Uterus (tissue), 4 donors: ENCODE measurements around the gene PTPRM. TPM values are rescaled to one million over a fixed set of nuclear protein-coding genes. Genes with fewer than 3 reads are reported as not detected.

ENCODE experiments used
- DNase-seq, 2 donors: peaks; one replicate each; pipeline ENCODE4 v3.0.0-alpha.2; 2019 to 2020
- H3K27ac ChIP-seq, 2 donors: fragments of 200-600 bp; sonication (generic); 1 replicate in 1 of 2; 2 replicates in 1 of 2; pipeline ENCODE4 v1.5.1; 2016 to 2018
- H3K27me3 ChIP-seq, 2 donors: fragments of 200-600 bp; sonication (generic); one replicate each; pipeline ENCODE4 v1.5.1; 2018 to 2019; ENCODE audit warnings: control low read depth in 1 of 2
- H3K36me3 ChIP-seq, 2 donors: fragments of 200-600 bp; sonication (generic); one replicate each; pipeline ENCODE4 v1.5.1; 2019; ENCODE audit warnings: control low read depth in 1 of 2
- H3K4me1 ChIP-seq, 2 donors: fragments of 200-600 bp; sonication (generic); one replicate each; pipeline ENCODE4 v1.5.1; 2018 to 2019; ENCODE audit warnings: control low read depth in 1 of 2
- H3K4me3 ChIP-seq, 2 donors: fragments of 200-600 bp; sonication (generic); 1 replicate in 1 of 2; 2 replicates in 1 of 2; pipeline ENCODE4 v1.5.1; 2018 to 2019; ENCODE audit warnings: mild to moderate bottlenecking in 1 of 2
- H3K9me3 ChIP-seq, 2 donors: fragments of 200-600 bp; sonication (generic); one replicate each; pipeline ENCODE4 v1.5.1; 2019; ENCODE audit warnings: control low read depth in 1 of 2
- CTCF ChIP-seq, 4 experiments: fragments of 200-600 bp in 2 of 4; fragments of 450-650 bp in 2 of 4; sonication (generic) in 2 of 4; IDR thresholded peaks; one replicate each; pipeline ENCODE4 v1.5.1; 2016 to 2019; ENCODE audit warnings: antibody characterized with exemption in 4 of 4, mild to moderate bottlenecking in 2 of 4, moderate library complexity in 1 of 4
- POLR2A ChIP-seq, 2 donors: fragments of 450-650 bp; IDR thresholded peaks; one replicate each; pipeline ENCODE4 v1.6.1; 2016; ENCODE audit warnings: antibody characterized with exemption in 2 of 2, mild to moderate bottlenecking in 1 of 2, moderate library complexity in 1 of 2
- intact Hi-C: fragments of 100-400 bp; cut with DNase I; formaldehyde crosslinking; loops from one replicate; pipeline ENCODE4 v1.15.1; 2023; ENCODE audit warnings: low total_unique reads
- total RNA-seq, 4 donors: library from RNA; depleted of rRNA in 3 of 4; stranded (reverse); fragments of >200 nt in 3 of 4; gene quantifications; one replicate each; pipeline versions ENCODE4 v1.1.0 to v1.2.4, GENCODE V29; 2014 to 2023
- donor health status: DM: yes; HTN: yes; CAD: no.

Gene PTPRM
- total RNA-seq, 4 donors from 2014 or later, result 62.0 to 127 (median 85.7) TPM

GRCh38 chr18:8329186-8329771 lies 762.2 kb downstream of the PTPRM start:
- Histone ChIP-seq H3K36me3 (no peaks in the 10 kb centered on the region), H3K4me3 (no peak overlapping the region), H3K27me3 (no peaks in the 10 kb centered on the region), H3K4me1 (peaks cover 0 to 7% of the 10 kb centered on the region in 2 donors), H3K27ac (no peak overlapping the region), H3K9me3 (no peaks in the 10 kb centered on the region)
- no peak for DNase-seq
- intact Hi-C loops, result no loop called here
- TF ChIP-seq CTCF (IDR thresholded peaks at IDR 0.05) (no peak), POLR2A (IDR thresholded peaks at IDR 0.05) (no peak)

GRCh38 chr18:8330575-8330974 lies 763.5 kb downstream of the PTPRM start:
- Histone ChIP-seq H3K27ac (no peak overlapping the region), H3K4me1 (peaks cover 0 to 7% of the 10 kb centered on the region in 2 donors), H3K27me3 (no peaks in the 10 kb centered on the region), H3K9me3 (no peaks in the 10 kb centered on the region), H3K36me3 (no peaks in the 10 kb centered on the region), H3K4me3 (no peak overlapping the region)
- DNase-seq, result no peak
- intact Hi-C loops, result no loop called here
- TF ChIP-seq POLR2A (IDR thresholded peaks at IDR 0.05) (no peak), CTCF (IDR thresholded peaks at IDR 0.05) (no peak)

GRCh38 chr18:8332286-8332685 lies 765.2 kb downstream of the PTPRM start:
- H3K27ac ChIP-seq, result no peak overlapping the region
- intact Hi-C loops, result no loop called here
- no peak for DNase-seq
- no peaks in the 10 kb centered on the region for H3K36me3 ChIP-seq
- H3K4me1 ChIP-seq, result peaks cover 0 to 7% of the 10 kb centered on the region in 2 donors
- no peaks in the 10 kb centered on the region for H3K9me3 ChIP-seq
- H3K4me3 ChIP-seq, result no peak overlapping the region
- no peaks in the 10 kb centered on the region for H3K27me3 ChIP-seq
- TF ChIP-seq CTCF (IDR thresholded peaks at IDR 0.05) (no peak), POLR2A (IDR thresholded peaks at IDR 0.05) (no peak)

- Histone ChIP-seq H3K27me3 (no peaks in the 10 kb centered on the region), H3K9me3 (no peaks in the 10 kb centered on the region), H3K27ac (no peak overlapping the region), H3K36me3 (no peaks in the 10 kb centered on the region), H3K4me1 (no peaks in the 10 kb centered on the region), H3K4me3 (no peak overlapping the region)
- TF ChIP-seq CTCF (IDR thresholded peaks at IDR 0.05), result no peak
- no peak for TF ChIP-seq POLR2A (IDR thresholded peaks at IDR 0.05)
- intact Hi-C loops, result no loop called here
- DNase-seq, result no peak
These were observed 766.8 kb downstream of the PTPRM start for GRCh38 chr18:8333961-8334360.

- H3K36me3 ChIP-seq, result no peaks in the 10 kb centered on the region
- intact Hi-C loops, result no loop called here
- H3K4me3 ChIP-seq, result no peak overlapping the region
- no peaks in the 10 kb centered on the region for H3K9me3 ChIP-seq
- no peaks in the 10 kb centered on the region for H3K27me3 ChIP-seq
- H3K27ac ChIP-seq, result no peak overlapping the region
- TF ChIP-seq POLR2A (IDR thresholded peaks at IDR 0.05) (no peak), CTCF (IDR thresholded peaks at IDR 0.05) (no peak)
- H3K4me1 ChIP-seq, result no peaks in the 10 kb centered on the region
- DNase-seq, result no peak
These were observed 770.1 kb downstream of the PTPRM start for GRCh38 chr18:8337211-8337610.
